ENCODE data around the gene FAM83B.
"Not testable (repeated sequence)": the region's sequence is repeated elsewhere in the genome, so short reads cannot be mapped to it uniquely, and the experiment has no call there.

The FAM83B gene

DNA sequence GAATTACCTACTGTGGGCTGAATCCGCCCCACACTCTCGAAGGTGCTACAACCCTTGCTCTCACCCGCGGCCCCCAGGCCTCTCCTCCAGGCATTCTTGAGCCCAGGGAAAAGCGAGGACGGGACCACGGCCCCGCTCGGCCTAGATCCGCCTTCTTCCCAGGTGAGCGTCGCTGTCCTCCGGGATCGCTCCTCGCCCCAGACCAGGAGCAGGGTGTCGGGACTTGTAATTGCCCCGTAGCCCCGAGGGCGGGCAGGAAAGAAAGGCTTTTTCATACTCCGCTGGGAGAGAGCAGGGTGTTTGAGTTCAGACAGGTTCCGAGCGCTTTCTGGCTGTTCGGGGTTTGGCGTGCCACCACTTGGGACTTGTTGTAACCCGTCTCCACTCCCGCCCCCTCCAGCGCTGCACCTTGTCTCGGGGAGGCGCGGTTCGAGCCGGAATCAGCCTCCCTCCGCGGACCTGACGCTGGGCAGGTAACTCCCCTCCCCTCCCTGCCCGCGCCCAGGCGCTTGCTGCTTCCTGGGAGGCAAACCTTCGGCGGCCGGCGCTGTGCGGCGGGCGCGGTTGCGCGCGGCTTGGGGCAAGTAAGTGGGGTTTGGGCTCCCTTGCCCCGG lies at the start of gene FAM83B:
FAM83B (plus strand) TSS at position 529 of the 614 bp plus-strand sequence. CDS start 23,476 bp downstream, outside the sequence.
- DNase-seq = no peak

DNA sequence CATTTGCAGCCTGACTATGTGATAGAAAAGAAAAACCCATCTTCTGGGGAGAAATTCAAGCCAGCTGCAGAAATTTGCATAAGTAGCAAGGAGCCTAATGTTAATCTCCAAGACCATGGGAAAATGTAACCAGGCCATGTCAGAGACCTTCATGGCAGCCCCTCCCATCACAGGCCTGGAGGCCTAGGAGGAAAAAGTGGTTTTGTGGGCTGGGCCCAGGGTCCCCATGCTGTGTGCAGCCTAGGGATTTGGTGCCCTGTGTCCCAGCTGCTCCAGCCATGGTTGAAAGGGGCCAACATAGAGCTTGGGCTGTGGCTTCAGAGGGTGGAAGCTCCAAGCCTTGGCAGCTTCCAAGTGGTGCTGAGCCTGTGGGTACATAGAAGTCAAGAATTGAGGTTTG lies 49.7 kb upstream of the FAM83B start:
- not testable (repeated sequence) for DNase-seq

- no peak for DNase-seq
Measured at GRCh38 chr6:54800050-54800600, 46.4 kb upstream of the FAM83B start.

DNA sequence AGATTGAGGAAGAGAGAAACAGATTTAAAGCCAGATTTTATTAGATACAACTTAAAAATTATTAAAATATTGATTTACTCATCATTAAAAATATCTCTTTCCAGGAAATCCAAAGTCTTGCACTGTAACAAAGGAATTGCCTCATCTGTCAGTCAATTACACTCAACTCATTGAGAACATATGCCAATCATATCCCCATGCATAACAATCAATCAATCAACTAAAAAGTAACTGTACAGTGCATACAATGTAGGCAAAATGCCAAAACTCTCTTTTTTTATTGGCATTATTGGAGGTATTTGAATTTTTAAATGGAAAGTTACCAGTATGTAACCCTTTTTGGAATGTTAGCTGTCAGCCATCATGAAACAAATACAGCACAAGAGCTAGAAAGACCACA lies 45.3 kb upstream of the FAM83B start:
- DNase-seq = no peak

DNA sequence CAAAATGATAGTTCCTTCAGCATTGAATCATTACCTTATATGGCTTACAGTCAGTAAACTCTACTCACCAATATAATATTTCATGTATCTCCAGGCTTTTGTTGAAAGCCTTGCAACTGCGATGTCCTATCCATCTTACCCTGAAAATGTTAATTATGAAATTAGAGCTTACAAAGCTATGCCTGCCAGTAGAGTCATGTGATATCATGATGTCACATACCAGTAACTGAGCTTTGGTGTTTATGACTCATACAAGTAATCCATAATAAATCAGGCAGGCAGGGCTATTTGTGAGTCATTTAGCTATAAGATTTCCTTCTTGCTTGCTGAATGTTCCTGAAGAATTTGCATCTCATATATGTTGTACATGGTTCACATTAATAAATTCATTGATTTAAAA lies 44.9 kb upstream of the FAM83B start:
- DNase-seq = no peak

GRCh38 chr6:54802775-54803634 lies 43.6 kb upstream of the FAM83B start:
- no peak for DNase-seq

DNA sequence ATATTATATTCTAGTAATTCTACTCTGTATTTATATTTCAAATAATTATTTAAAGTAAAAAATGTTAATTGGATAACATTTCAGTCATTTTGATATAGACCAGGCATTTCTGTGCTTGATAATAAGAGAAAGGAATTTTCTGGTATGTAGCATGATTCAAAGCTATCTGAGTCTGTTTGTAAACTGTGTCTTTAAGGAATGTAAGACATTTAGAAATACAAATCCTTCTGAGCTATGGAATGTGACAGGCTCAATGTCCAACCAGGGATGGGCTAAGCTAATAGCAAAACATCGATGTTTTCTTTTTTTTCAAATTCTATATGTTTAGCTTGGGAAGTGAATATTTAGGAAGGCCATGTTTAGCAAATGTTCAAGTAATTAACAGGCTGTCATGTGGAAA lies 41.5 kb upstream of the FAM83B start:
- no peak for DNase-seq

DNA sequence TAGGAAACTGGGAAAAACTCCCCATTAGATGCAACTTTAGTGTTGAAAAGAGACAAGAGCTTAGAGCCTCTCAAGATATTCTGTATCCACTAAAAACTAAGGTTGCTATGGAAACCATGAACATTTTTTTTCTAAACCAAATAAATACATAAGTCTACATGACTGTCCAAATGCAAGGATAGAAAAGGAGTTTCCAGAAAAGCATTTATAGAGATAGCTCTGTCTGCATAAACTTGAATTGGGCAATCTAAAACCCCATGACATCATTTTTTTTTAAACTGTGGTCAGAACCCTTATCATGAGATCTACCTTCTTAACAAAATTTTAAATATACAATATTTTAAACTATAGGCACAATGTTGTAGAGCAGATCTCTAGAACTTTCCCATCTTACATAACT lies 36.4 kb upstream of the FAM83B start:
- no peak for DNase-seq

- peak; percentile 87 for DNase-seq
Measured at GRCh38 chr6:54813892-54814291, 32.7 kb upstream of the FAM83B start.

- DNase-seq = no peak
Measured at GRCh38 chr6:54817236-54817635, 29.3 kb upstream of the FAM83B start.

- no peak for DNase-seq
Measured at GRCh38 chr6:54817834-54818233, 28.7 kb upstream of the FAM83B start.

DNA sequence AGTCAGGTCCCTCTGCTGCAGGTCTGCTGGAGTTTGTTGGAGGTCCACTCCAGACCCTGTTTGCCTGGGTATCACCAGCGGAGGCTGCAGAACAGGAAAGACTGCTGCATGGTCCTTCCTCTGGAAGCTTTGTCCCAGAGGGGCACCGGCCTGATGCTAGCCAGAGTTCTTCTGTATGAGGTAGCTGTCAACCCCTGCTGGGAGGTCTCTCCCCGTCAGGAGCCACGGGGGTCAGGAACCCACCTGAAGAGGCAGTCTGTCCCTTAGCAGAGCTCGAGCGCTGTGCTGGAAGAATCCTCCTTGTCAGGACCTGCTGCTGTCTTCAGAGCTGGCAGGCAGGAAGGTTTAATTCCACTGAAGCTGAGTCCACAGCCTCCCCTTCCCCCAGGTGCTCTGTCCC lies 22.3 kb upstream of the FAM83B start:
- not testable (repeated sequence) for DNase-seq

DNA sequence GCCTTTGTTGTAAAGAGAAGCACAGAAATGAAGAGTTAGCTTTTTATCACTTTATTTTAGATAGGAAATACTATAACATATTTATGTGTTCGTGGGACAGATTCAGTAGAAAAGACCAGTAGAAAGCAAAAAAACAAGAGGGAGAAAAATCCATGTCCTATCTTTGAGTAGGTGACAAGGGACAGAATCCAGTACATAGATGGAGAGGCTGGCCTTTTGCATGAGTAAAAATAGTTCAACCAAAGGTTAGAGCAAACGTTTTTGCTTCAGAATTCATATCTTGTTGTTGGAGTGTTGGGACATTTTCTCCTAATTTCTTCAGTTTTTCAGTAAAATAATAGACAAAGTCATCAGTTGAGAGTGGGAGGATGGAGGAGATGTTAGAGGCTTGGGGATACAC lies 19.6 kb upstream of the FAM83B start:
- DNase-seq = no peak

- DNase-seq = no peak
Measured at GRCh38 chr6:54830216-54830615, 16.4 kb upstream of the FAM83B start.

- no peak for DNase-seq
Measured at GRCh38 chr6:54835176-54835575, 11.4 kb upstream of the FAM83B start.

DNA sequence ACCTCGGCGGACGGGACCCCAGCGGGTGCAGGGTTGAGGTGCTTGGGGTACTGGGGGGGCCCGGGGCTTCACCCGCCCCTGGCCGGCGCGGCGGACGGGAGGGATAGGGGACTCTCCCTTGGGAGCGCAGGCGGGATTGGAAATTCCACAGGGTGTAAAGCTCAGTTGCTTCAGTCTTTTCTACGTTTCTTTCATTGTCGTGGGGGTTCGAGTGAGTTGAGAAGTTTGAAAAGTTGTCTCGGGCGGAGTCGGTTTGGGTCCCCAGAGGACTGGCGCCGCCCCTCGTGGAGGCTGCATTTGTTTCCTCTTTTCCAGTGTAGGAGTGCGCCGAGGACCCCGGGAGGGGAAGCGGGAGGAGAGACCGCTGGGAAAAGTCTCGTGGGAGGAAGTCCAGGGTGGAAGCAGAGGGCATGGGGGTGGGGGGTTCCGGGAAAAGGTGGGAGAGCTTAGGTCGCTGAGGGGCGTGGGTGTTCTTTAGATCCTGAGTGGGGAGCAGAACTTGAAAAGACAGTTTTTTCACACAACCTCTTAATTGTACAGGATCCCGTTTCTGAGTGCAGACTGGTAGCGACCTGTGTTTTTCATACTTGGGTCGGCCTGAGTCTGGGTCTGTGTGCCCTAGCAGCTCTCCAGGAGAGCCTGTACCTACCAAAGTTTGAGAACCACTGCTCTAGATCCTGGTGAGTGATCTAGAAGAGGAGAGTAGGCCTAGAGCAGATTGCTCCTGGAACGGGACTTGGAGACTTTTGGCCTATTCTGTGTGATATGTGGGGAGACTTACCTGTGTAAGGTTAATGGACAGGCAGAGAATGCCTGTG lies 495 bp downstream of the FAM83B start:
- DNase-seq = no peak

GRCh38 chr6:54847799-54848597 lies 1.4 kb downstream of the FAM83B start:
- DNase-seq = no peak

GRCh38 chr6:54850114-54850513 lies 3.5 kb downstream of the FAM83B start:
- no peak for DNase-seq

- DNase-seq = no peak
Measured at GRCh38 chr6:54856129-54856528, 9.6 kb downstream of the FAM83B start.

GRCh38 chr6:54860132-54860531 lies 13.6 kb downstream of the FAM83B start:
- DNase-seq = no peak

DNA sequence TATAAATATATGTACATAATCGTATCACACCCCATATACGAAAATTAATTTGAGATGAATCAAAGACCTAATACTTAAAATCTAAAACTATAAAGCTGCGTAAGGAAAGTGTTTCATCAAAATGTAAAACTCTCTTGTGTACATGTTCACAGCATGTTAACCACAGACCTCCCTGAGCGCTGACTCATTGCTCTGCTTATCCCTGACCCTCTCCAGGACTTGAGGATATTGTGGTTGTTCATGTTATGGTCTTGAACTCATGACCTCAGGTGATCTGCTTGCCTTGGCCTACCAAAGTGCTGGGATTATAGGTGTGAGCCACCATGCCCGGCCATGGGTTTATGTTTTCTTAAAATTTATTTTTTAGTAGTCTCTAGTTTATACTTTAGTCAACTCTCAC lies 14.2 kb downstream of the FAM83B start:
- DNase-seq = no peak

DNA sequence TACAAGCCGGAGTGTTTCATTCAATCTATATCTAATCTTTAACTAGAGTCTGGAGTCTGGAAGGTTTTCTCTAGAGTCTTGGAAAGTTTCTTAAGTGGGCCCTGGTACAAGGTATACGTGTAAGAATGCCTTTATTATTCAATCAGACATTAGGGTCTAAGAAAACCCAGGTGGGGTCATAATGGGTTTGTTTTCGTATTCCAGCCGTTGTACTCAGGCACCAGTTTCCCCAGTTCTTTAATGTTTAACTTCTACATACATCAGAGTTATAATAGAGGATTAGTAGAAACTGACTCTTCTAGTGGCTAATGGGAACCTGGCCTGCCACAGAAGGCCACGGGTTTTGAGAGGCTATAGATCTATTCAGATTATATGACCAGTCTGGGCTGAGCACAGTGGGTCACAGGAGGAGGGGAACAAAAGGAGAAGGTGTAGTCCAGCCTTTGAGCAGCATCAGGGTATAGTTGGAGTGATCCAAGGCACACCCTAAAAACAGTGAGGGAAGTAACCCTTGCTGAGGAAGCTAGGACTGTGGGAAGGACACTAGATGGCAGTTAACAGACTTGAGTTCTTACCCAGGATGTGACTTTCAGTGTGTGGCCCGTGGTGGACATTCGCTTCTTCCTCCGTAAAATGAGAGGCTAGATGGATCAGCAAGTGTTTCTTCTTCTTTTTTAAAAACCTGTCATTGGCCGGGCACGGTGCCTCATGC lies 15.5 kb downstream of the FAM83B start:
- DNase-seq = no peak

Data from NCI-H1436 treated with DMSO at 0.1 percent for 48 hours (cell line).